ENCODE results near the gene PDE6D. TPM values are rescaled to one million over a fixed set of nuclear protein-coding genes. Genes with fewer than 3 reads are reported as not detected.

PDE6D gene
- total and polyA plus RNA-seq, 2 of the 13 experiments (the other 11 are each of a cell fraction or from before 2014, with no cell fraction given): 14.1 to 23.2 TPM

GRCh38 chr2:231781798-231782726, 980 bp upstream of the PDE6D start (continued):
- TF ChIP-seq ZNF678 (CRISPR knock-in tag; IDR thresholded peaks at IDR 0.05) (no peak), POLR2G (IDR thresholded peaks at IDR 0.05; ENCODE audit: low read depth, low read length) (no peak), ZSCAN22 (CRISPR knock-in tag; IDR thresholded peaks at IDR 0.05) (no peak), ZNF615 (CRISPR knock-in tag; IDR thresholded peaks at IDR 0.05; ENCODE audit: borderline replicate concordance) (no peak), ZBTB10 (CRISPR knock-in tag; IDR thresholded peaks at IDR 0.05; ENCODE audit: borderline replicate concordance) (no peak), ZNF850 (CRISPR knock-in tag; conservative IDR thresholded peaks at IDR 0.05) (no peak), STAG1 (CRISPR knock-in tag; IDR thresholded peaks at IDR 0.05) (no peak), FOXC1 (CRISPR knock-in tag; IDR thresholded peaks at IDR 0.05; ENCODE audit: borderline replicate concordance) (0 out of 2 replicates have a peak, but pooled peaks have one; percentile 44), HOMEZ (CRISPR knock-in tag; IDR thresholded peaks at IDR 0.05; ENCODE audit: low read depth) (no peak), ZBTB8A (CRISPR knock-in tag; IDR thresholded peaks at IDR 0.05; ENCODE audit: borderline replicate concordance, low read depth) (no peak), ZNF572 (CRISPR knock-in tag; IDR thresholded peaks at IDR 0.05) (no peak), ZNF12 (CRISPR knock-in tag; IDR thresholded peaks at IDR 0.05) (no peak), GTF3A (CRISPR knock-in tag; conservative IDR thresholded peaks at IDR 0.05) (no peak), ZNF747 (CRISPR knock-in tag; IDR thresholded peaks at IDR 0.05; ENCODE audit: borderline replicate concordance) (no peak), LRRFIP1 (CRISPR knock-in tag; conservative IDR thresholded peaks at IDR 0.05) (0 out of 2 replicates have a peak, but pooled peaks have one; percentile 84), ZSCAN29 (CRISPR knock-in tag; conservative IDR thresholded peaks at IDR 0.05) (no peak), MTERF4 (CRISPR knock-in tag; IDR thresholded peaks at IDR 0.05) (no peak), MED13 (CRISPR knock-in tag; IDR thresholded peaks at IDR 0.05) (no peak), BRCA1 (CRISPR knock-in tag; IDR thresholded peaks at IDR 0.05) (no peak), ZBTB7B (CRISPR knock-in tag; IDR thresholded peaks at IDR 0.05) (0 out of 2 replicates have a peak, but pooled peaks have one; percentile 2), MAFK (conservative IDR thresholded peaks at IDR 0.05 in 1 of 2, IDR thresholded peaks at IDR 0.05 in 1 of 2; ENCODE audit: low read length in 2 of 2) (no peak), ZNF124 (CRISPR knock-in tag; IDR thresholded peaks at IDR 0.05) (no peak)
